ENCODE results near the gene PLCG1. TPM values are rescaled to one million over a fixed set of nuclear protein-coding genes. Genes with fewer than 3 reads are reported as not detected.

Gene PLCG1
- total and polyA plus RNA-seq, 12 donors: 32.9 to 139 (median 76.9) TPM

DNA sequence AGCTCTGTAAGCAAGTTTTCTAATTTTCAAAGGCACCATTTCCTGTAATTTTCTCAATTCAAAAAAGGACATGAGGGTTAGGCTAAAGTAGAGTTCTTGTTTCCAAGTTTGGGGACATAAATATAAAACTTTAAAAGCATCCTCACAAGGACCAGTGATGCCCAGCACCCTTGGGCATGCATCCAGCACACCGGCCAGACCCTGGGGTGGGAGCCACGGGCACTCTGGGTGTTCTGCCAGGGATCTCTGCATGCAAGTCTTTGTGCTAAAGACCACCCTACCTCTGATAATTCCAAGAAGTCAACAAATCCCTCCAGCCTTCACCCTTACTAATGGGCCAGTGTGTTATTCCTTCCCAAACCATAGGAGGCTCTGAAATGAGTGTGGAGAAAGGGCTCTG is 46.5 kb downstream of the PLCG1 start:
- no peaks in the 10 kb centered on the region for H3K9me3 ChIP-seq (replicated peaks in 1 of 3)
- H3K27ac ChIP-seq: no peak overlapping the region
- intact Hi-C loops (cut with DNase I): no loop called here
- no peaks in the 10 kb centered on the region for H3K27me3 ChIP-seq
- H3K36me3 ChIP-seq (replicated peaks in 1 of 2): no peaks in the 10 kb centered on the region
- H3K4me1 ChIP-seq (replicated peaks in 1 of 2): peaks cover 0 to 4% of the 10 kb centered on the region in 2 donors
- TF ChIP-seq, protein P1, sequence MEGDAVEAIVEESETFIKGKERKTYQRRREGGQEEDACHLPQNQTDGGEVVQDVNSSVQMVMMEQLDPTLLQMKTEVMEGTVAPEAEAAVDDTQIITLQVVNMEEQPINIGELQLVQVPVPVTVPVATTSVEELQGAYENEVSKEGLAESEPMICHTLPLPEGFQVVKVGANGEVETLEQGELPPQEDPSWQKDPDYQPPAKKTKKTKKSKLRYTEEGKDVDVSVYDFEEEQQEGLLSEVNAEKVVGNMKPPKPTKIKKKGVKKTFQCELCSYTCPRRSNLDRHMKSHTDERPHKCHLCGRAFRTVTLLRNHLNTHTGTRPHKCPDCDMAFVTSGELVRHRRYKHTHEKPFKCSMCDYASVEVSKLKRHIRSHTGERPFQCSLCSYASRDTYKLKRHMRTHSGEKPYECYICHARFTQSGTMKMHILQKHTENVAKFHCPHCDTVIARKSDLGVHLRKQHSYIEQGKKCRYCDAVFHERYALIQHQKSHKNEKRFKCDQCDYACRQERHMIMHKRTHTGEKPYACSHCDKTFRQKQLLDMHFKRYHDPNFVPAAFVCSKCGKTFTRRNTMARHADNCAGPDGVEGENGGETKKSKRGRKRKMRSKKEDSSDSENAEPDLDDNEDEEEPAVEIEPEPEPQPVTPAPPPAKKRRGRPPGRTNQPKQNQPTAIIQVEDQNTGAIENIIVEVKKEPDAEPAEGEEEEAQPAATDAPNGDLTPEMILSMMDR (IDR thresholded peaks at IDR 0.05): no peak
- no peak for TF ChIP-seq POLR2A (IDR thresholded peaks at IDR 0.05)
- 89 to 96% (median 92%) methylated on average over 2 of the region's 2 CpGs for WGBS, 4 donors
- DNase-seq: peak in 3 of 7 donors; percentile 3 to 34 (median 20)
- no peak overlapping the region for H3K4me3 ChIP-seq

DNA sequence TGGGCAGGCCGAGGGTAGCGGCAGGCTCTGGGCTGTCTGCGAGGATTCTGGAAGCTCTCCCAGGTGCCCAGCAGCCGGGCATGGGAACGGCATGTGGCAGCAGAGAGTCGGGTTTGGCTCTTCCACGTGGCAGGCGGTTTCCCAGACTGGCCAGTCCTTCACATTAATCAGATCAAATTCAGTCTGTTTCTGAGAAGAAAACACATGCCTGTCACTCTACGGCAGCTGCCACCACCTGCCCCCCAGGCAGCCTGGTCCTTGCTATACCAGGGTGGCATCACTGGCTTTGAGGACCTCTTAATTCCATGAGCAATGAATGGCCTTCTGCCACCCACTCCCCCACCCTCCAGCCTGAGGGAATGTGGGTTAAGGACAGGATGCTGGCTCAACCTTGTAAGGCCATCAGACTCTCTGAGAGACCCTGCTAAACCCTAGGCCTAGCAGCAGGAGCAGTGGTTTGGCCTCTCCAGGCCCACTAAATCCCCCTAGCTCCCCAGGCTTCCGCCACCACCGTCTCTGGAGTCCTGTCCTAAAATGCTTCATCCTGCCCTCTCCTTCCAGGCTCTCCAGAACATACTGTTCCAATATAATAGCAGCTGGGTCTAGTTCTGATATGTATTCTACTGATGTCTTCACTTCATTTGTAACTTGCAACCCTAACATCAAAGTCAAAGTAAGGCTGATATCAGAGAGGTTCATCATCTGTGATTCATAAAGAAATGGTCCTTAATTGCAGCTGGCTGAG is 47.8 kb downstream of the PLCG1 start:
- H3K9me3 ChIP-seq (replicated peaks in 1 of 3): peaks cover 0 to 3% (median 0%) of the 10 kb centered on the region in 3 donors
- TF ChIP-seq POLR2A (IDR thresholded peaks at IDR 0.05): no peak
- TF ChIP-seq, protein P1 (IDR thresholded peaks at IDR 0.05): peak in 2 of 6 experiments; percentile 15 to 18
- H3K27me3 ChIP-seq: no peaks in the 10 kb centered on the region
- intact Hi-C loops (cut with DNase I): no loop called here
- no peaks in the 10 kb centered on the region for H3K36me3 ChIP-seq (replicated peaks in 1 of 2)
- 71 to 84% (median 75%) methylated on average over 5 to 11 of the region's 11 CpGs for WGBS, 4 donors
- DNase-seq: peak in 5 of 7 donors; percentile 21 to 66 (median 34)
- H3K27ac ChIP-seq: no peak overlapping the region
- H3K4me3 ChIP-seq: no peak overlapping the region
- no peaks in the 10 kb centered on the region for H3K4me1 ChIP-seq (replicated peaks in 1 of 2)

DNA sequence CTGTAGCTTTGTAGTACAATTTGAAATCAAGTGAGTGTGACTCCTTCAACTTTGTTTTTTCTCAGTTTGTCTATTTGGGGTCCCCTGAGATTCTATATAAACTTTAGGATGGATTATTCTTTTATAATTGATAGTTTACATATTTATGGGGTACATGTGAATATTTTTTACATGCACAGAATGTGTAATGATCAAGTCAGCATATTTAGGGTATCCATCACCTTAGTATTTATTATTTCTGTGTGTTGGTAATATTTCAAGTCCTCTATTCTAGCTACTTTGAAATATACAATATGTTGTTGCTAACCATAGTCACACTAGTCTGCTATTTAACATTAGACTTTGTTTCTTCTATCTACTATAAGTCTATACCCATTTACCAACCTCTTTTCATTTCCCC is 50.3 kb downstream of the PLCG1 start:
- no peak overlapping the region for H3K27ac ChIP-seq
- H3K27me3 ChIP-seq: no peaks in the 10 kb centered on the region
- no peaks in the 10 kb centered on the region for H3K36me3 ChIP-seq (replicated peaks in 1 of 2)
- H3K4me1 ChIP-seq (replicated peaks in 1 of 2): no peaks in the 10 kb centered on the region
- no peak for TF ChIP-seq POLR2A (IDR thresholded peaks at IDR 0.05)
- TF ChIP-seq, protein P1 (IDR thresholded peaks at IDR 0.05): no peak
- DNase-seq: no peak
- intact Hi-C loops (cut with DNase I): no loop called here
- peaks cover 0 to 3% (median 0%) of the 10 kb centered on the region in 3 donors for H3K9me3 ChIP-seq (replicated peaks in 1 of 3)
- no peak overlapping the region for H3K4me3 ChIP-seq

DNA sequence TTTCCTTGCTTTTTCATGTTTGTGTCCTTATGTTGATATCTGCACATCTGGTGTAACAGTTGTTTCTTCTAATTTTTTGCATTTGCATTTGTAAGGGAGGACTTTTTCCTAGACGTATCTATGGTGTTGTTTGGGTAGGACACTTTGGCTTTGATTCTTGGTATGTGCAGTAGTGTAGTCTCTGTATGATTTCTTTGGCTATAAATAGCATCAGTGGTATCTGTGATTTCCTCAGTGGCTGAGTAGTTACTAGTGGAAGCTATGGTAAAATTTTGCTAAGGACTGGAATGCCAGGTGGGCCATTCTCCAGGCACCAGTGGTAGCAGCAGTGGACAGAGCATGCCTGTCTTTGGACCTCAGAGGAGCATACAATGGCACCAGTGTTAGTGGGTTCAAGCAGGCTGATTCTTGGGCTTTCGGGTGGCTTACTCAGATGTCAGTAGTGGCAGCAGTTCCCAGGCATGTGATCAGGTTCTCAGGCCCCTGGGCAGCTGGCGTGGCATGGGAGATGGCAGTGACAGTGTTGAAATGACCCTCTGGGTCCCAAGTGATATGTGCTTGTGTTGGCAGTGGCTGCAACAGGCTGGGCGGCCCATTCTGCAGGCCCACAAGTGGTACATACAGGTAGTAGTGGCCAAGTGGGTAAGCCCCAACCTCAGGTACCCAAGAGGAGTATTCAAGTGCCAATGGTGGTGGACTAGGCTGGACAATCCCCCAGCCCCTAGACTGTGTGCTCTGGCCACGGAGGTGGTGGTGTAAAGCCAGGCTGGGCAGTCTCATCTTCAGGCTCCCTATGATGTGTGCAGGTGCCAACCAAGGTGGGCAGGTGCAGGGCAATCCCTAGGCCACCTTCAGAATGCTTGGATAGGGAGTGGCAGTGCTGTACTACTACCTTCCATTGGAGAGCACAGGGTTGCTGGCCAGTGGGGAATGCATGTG is 54.5 kb downstream of the PLCG1 start:
- Histone ChIP-seq H3K4me1 (replicated peaks in 1 of 2) (no peaks in the 10 kb centered on the region), H3K27me3 (no peaks in the 10 kb centered on the region), H3K27ac (no peak overlapping the region), H3K4me3 (no peak overlapping the region), H3K36me3 (replicated peaks in 1 of 2) (no peaks in the 10 kb centered on the region), H3K9me3 (replicated peaks in 1 of 3) (peaks cover 0 to 3% (median 0%) of the 10 kb centered on the region in 3 donors)
- 95 to 98% (median 96%) methylated on average over 4 to 5 of the region's 5 CpGs for WGBS, 4 donors
- no peak for TF ChIP-seq POLR2A (IDR thresholded peaks at IDR 0.05)
- TF ChIP-seq, protein P1 (IDR thresholded peaks at IDR 0.05): no peak
- intact Hi-C loops (cut with DNase I): no loop called here
- DNase-seq: peak in 1 of 7 donors; percentile 8

All from adrenal gland (tissue), 12 donors.